ENCODE data around the gene CLOCK. TPM values are rescaled to one million over a fixed set of nuclear protein-coding genes. Genes with fewer than 3 reads are reported as not detected.
A peak's percentile ranks its signal among the peaks of the same experiment; 100 is the strongest.

CLOCK gene
- total and polyA plus RNA-seq, 2 of the 8 experiments (the other 6 are each of a cell fraction or from before 2014, with no cell fraction given): 7.7 to 24.2 TPM

GRCh38 chr4:55395529-55396307, 151.0 kb downstream of the CLOCK start, which contains the start of gene TMEM165 (continued):
- TF ChIP-seq CHD7 (IDR thresholded peaks at IDR 0.05; ENCODE audit: insufficient replicate concordance, low read length): no peak
- no peak for TF ChIP-seq TAF7 (optimal IDR thresholded peaks at IDR 0.05; ENCODE audit: borderline replicate concordance, low read depth, low read length)
- TF ChIP-seq ATF3 (IDR thresholded peaks at IDR 0.05; ENCODE audit: insufficient read depth, low read depth, low read length): no peak
- TF ChIP-seq TEAD4 (IDR thresholded peaks at IDR 0.05; ENCODE audit: low read depth, low read length): no peak
- no peak for TF ChIP-seq CHD1 (IDR thresholded peaks at IDR 0.05; ENCODE audit: low read depth, low read length)
- TF ChIP-seq EZH2 (IDR thresholded peaks at IDR 0.05; ENCODE audit: low read depth, low read length, severe bottlenecking): no peak
- peak; percentile 90; the same call in 1 of the 2 replicates for TF ChIP-seq RBBP5 (IDR thresholded peaks at IDR 0.05; ENCODE audit: borderline replicate concordance, low read depth, low read length)
- TF ChIP-seq ASH2L (IDR thresholded peaks at IDR 0.05; ENCODE audit: low read length): peak; percentile 84

Data from H1 (cell line).